GM12891 (cell line): ENCODE measurements around the gene ZBTB43.
"Not testable (repeated sequence)": the region's sequence is repeated elsewhere in the genome, so short reads cannot be mapped to it uniquely, and the experiment has no call there.

Experiments
- POLR2AphosphoS5 ChIP-seq: IDR thresholded peaks from 2 replicates; pipeline ENCODE4 v1.6.1; 2011; ENCODE audit warnings: low read depth, low read length, control low read depth
- TAF1 ChIP-seq: IDR thresholded peaks from 2 replicates; pipeline ENCODE4 v1.6.1; 2011; ENCODE audit warnings: low read depth, low read length, control low read depth

GRCh38 chr9:126810221-126810620 is 5.4 kb downstream of the ZBTB43 start:
- not testable (repeated sequence) for TF ChIP-seq POLR2AphosphoS5, TAF1
